ENCODE measurements around the gene SOX12. TPM values are rescaled to one million over a fixed set of nuclear protein-coding genes. Genes with fewer than 3 reads are reported as not detected.
"Not testable (repeated sequence)": the region's sequence is repeated elsewhere in the genome, so short reads cannot be mapped to it uniquely, and the experiment has no call there.

SOX12 gene
- total RNA-seq, 1 experiment from 2014 or later = 9.9 TPM

DNA sequence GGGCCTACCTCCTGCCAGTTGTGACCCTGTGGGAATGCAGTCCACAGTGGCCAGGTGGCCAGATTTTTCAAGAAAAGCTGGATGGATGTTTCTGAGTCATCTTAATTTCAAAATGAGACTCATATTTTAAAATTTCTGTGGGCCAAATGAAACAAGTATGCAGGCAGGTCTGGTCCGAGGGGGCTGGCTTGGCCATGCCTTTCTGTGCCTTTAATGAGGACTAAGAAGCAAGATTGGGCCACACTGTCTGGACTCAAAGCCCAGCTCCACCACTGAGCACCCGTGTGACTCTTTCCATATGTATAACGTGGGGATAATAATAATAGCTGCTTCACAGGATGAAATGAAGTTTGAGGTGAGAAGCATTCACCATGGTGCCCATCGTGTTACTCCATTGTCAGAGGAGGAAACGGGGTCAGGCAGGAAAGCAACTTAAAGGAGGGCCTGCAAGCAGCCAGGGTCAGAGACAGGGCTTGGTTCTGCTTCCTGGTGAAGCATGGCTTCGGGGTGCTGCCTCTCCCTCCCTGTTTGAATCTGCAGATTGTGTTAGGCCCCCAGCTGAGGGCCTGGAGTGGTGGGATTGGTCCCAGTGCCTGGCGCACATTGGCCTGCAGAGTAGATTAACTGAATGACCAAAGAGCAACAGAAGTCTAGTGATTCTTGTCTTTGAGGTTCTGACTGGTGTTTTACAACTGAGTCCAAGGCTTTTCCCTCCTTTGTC lies 3.8 kb downstream of the SOX12 start:
- DNase-seq (ENCODE audit: low read depth) = no peak

DNA sequence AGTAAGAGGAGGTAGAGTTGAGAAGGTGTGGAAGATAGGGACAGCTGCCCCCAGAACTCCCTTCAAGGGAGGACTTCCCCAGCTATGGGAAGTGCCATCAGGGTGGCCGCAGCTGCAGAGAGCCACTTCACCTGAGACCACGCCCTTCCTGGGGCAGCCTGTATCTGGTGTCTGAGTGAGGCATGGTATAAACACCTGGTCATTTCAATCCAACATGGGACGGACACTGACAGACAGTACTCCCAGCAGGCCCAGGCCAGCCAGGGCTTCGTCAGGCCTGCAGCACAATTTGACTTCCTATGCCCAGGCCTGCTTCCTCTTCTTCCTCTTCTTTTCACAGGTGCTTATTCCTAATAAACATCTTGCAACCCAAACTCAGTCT lies 4.5 kb downstream of the SOX12 start:
- DNase-seq (ENCODE audit: low read depth) = no peak

DNA sequence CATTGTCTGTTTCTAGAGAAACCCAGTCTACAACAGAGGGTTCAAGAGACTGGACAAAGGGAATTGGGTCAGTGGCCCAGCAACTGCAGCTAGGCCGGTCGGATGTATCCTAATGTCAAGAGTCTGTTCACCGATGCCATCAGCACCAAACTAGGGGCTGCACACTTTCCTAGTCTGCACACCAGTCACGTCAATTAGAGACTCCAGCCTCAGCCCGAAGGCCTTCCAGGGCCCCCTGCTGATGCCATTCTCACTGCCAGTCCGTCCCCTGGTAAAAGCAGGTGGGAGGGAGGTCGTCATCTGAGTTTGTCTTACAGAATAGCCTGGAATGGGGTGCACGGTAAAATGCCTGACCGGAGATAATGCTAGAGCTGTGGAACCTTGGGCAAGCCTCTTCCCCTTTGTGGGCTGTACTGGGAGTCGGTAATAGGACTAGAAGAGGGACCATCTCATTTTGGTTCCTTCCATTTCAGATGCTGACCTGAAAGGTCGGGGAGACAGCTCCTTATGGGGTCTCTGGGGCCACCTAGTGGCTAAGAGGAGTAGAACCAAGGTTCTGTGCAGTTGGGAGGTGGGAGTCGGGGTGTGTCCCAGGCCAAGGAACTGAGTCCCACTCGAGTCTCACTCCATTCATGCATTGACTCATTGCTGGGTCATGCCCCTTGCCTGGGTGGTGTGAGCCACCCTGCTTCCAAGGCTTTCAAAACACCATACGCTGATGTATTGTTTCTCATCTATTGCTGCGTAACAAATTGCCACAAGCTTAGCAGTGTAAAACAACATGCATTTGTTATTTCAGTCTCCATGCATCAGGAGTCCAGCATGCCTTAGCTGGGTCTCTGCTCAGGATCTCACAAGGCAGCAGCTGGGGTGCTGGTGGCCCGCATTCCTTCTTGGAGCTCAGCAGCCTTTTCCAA lies 5.1 kb downstream of the SOX12 start:
- peak; percentile 72 for DNase-seq (ENCODE audit: low read depth)

DNA sequence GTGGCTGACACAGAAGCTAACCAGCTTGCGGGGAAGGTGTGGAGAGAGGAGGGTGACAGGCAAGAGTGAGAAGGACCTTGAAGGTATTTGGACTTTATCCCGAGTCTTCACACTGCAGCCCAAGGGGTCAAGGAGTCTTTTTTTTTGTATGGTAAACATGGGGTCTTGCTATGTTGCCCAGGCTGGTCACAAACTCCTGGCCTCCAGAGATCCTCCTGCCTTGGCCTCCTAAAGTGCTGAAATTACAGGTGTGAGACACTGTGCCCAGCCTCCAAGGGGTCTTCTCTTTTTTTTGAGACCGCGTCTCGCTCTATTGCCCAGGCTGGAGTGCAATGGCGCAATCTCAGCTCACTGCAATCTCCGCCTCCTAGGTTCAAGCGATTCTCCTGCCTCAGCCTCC lies 9.2 kb downstream of the SOX12 start:
- DNase-seq (ENCODE audit: low read depth) = no peak

DNA sequence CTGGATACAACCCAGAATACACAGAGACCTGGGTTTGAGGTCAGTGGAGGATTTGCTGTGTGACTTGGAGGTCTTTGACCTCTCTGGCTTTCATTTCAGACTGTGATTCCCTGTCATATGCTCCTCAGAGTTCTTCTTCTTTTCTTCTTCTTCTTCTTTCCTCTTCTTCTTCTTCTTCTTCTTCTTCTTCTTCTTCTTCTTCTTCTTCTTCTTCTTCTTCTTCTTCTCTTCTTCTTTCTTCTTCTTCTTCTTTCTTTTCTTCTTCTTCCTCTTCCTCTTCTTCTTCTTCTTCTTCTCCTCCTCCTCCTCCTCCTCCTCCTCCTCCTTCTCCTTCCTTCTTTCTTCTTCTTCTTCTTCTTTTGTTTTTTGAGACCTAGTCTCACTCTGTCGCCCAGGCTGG lies 10.7 kb downstream of the SOX12 start:
- DNase-seq (ENCODE audit: low read depth) = not testable (repeated sequence)

DNA sequence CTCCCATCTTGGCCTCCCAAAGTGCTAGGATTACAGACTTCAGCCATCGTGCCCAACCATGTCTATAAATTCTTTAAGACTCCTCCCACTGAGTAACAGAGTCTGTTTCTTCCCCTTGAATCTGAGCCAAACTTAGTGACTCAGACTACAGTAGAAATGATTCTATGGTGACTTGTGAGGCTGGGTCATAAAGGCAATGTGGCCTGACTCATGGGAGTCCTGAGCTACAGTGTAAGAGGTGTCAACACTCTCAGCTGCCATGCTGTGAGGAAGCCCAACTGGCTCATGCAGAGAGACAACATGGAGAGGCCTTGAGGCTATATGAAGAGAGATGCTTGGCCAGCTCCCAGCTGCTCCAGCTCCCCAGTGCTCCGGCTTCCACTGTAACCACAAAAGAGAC lies 16.3 kb downstream of the SOX12 start:
- DNase-seq (ENCODE audit: low read depth) = peak; percentile 91

DNA sequence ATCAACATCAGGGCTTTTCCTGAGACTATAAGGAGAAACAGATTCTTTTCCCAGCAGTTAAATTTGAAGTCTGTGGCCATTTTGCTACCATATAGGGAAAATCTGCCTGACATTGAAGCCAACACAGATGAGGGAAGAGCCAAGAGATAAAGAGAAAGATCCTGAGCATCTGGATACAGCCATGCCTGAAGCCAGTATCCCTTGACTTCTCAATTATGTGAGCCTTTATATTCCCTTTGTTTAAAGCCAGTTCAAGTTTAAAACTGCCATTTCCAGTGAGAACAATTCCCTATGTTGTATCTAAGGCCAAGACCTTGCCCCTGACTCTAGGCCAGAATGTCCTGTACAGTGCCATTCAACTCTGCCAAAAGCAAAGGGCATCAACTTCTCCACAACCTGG lies 17.8 kb downstream of the SOX12 start:
- no peak for DNase-seq (ENCODE audit: low read depth)

DNA sequence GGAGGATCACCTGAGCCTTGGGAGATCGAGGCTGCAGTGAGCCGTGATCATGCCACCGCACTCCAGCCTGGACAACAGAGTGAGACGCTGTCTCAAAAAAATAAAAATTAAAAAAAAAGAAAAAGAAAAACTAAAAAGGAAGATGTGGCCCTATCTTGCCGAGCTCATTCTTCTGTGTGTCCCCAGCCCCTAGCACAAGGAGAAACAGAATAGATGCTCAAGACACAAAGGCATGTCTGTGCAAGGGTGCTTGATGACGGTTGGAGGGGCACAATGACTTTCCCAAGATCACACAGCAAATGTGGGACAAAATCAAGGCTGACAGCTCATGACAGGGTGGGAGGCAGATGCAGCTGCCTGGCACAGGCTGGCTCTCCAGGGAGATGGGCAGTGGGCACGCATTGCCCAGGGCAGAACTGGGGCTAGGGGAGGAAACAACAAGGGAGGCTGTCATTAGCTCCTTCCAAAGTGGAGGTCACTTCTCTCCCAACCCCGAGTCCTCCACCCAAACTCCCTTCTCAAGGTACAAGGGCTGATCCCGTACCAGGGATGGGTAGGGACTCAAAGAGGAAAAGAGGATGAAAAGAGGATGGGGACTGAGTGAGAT lies 20.8 kb downstream of the SOX12 start:
- no peak for DNase-seq (ENCODE audit: low read depth)

DNA sequence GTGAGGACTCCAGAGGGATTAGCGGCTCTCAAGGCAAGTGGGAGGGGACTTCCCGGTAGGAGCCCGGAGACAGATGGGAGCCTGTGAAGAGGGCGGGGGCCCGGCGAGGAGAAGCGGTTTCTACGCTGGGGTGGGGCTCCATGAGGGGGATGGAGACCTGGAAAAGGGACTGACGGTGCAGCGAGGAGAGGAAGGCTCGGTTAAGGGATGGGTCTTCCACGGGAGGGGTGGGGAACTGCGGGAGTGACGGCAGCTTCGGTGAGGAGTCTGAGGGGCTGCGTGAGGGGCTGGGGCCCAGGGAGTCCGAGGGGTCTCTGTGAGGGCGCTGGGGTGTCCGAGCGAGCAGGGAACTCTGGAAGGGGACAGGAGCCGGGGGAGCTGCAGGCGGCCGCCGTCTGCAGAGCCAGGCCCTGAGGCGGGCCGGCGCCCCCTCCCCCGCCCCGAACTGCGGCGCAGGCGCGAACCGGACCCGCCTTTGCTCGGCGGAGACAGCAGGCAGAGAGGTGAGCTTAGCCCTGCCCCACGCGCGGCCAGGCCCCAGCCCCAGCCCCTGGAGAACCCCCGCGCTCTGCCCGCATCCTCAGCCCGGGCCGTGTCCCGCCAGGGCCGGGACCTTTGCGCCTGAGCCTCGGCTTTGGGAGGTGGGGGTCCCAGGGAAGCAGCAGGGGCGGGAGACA lies 21.4 kb downstream of the SOX12 start, which contains the start of gene NRSN2:
TSS of gene NRSN2 (plus strand) at position 472 of the 677 bp plus-strand sequence. CDS start 2,533 bp downstream, outside the sequence.
- peak; percentile 66 for DNase-seq (ENCODE audit: low read depth)

DNA sequence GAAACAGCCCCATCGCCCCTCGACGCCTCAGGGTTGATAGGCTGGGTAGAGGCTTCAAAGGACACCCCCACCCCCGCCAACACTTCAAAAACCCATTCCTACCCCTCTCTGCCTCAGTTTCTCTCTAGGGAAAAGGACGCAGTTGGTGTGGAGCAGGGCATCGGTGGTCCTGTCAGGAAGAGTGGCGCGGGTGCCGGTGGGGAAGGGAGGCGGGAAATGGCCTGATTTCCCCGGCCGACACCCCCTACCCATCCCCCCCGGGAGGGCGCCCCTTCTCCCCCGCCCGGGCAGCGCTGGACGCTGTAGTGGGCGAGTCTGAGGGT lies 21.9 kb downstream of the SOX12 start:
- no peak for DNase-seq (ENCODE audit: low read depth)

DNA sequence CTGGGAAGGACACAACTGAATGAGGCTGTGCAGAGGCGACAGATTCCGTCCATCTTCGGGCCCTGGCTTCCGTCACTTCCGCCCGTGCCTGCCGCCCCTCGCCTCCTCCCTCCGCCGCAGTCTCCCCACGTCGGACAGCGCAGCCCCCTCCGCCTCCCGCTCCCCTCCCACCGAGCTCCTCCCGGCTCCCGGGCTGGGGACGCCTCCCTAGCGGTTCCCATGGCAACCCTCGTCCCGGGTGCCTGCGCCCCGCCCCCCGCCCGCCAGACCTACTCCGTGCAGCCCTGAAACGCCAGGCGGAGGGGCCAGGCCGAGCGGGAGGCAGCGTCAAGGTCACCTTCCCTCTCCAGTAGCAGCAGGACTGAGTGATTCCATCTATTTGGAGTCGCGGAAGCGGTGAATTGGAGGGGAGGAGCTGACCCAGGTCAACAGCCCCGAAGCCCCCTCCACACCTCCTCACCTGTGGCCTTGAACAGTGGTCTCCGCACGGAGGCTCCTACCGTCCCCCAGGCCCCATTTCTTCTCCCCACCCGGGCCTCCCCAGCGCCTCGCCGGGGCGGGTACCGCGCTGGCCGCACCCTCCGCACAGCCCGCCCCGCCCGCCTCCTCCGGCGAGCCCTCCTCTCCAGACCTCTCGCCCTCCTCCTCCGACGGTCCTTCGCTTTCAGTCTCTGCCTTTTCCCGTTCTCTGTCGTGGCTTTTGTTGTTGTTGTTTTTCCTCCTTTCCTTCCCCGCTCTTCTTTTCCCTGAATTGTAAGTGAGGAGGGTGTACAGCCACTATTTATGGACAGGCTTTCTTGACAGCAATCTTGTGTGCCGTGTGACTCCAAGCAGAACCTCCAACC lies 22.5 kb downstream of the SOX12 start:
- DNase-seq (ENCODE audit: low read depth) = peak; percentile 91

DNA sequence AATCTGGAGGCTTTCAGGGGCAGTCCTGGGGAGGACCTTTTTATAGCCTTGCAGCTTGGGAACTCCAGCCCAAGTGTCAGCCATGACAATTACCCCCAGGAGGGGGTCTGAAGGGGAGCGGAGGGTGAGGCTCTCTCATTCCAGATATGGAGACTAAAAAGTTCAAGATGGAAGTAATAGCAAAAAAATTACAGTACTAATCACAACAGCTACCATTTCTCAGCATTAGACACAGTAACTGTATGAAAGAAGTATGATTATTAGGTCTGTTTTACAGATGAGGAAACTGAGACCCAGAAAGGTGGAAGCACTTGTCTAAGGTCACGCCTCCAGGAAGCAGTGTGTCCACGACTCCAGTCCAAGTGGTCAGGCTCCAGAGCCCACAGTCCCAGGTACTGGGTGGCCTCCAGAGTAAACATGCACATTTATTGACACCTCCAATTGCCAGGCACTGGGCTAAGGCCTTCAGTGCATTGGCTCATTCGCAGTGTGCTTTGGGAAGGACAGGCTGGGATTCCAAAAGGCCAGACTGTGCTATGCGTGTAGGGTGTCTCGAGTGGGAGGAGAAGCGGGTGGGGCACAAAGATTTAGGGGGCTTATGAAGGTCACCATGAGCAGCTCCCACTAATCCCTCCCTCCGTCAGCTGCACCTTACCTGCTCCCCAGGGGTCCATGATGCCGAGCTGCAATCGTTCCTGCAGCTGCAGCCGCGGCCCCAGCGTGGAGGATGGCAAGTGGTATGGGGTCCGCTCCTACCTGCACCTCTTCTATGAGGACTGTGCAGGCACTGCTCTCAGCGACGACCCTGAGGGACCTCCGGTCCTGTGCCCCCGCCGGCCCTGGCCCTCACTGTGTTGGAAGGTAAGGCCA lies 23.9 kb downstream of the SOX12 start:
- DNase-seq (ENCODE audit: low read depth) = no peak

DNA sequence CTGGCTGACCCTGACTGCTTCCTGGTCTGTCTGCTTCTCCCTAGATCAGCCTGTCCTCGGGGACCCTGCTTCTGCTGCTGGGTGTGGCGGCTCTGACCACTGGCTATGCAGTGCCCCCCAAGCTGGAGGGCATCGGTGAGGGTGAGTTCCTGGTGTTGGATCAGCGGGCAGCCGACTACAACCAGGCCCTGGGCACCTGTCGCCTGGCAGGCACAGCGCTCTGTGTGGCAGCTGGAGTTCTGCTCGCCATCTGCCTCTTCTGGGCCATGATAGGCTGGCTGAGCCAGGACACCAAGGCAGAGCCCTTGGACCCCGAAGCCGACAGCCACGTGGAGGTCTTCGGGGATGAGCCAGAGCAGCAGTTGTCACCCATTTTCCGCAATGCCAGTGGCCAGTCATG lies 27.8 kb downstream of the SOX12 start:
- DNase-seq (ENCODE audit: low read depth) = no peak

DNA sequence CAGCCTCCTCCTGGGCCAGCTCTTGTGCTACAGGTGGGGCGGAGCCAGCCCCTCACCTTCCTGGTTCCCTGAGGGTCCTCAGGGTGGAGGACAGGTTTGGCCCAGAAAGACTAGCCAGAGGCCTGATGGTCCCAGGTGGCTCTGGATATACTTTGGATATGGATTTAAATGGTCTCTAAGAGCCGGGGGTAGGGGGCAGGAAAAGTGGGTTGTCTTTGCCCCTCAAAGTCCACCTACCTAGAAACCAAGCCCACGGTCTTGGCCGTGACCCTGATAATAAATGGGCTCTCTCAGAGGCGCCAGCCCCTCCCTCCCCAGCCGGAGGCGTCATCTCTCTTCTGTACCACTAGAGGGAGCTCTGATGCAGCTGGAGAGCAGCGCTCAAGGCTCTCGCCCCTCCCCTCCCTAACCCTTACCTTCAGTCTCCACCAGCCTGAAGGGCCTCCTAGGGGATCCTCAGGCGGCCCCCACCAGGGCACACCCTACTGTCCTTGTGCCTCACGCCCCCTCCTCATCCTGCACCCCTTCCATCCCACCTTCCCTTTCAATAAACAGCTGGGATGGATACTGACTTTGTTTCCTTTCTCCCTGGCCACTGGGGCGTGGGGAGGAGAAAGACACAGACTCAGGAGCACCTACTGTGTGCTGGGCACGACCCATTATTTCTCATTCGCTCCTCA lies 29.1 kb downstream of the SOX12 start:
- peak; percentile 62 for DNase-seq (ENCODE audit: low read depth)

DNA sequence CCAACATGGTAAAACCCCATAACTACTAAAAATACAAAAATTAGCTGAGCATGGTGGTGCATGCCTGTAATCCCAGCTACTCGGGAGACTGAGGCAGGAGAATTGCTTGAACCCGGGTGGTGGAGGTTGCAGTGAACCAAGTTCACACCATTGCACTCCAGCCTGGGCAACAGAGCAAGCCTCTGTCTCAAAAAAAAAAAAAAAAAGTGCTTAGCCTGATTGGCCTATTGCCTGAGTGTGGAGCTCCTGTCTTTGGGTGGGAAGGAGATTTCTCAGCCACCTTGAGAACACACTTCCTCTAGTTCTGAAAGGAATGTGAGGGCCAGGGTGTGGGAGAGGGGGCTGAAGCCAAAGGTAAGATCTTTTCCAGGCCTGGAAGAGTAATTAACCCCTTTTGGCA lies 30.8 kb downstream of the SOX12 start:
- DNase-seq (ENCODE audit: low read depth) = not testable (repeated sequence)

DNA sequence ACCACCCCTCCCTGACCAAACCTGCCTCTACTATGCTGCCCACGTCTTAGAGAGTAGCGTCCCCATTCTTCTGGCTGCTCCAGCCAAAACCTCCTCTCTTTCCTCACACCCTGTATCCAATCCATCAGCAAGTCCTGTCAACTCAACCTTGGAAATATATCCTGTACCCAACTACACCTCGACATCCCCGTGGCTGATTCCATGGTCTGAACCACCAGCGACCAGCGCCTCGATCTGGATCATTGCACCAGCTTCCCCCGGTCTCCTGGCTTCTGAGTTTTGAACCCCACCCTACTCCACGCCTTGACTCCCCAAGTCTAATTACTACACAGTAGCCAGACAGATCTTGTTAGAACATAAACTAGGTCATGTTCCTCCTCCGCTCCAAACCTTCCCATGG lies 31.4 kb downstream of the SOX12 start:
- DNase-seq (ENCODE audit: low read depth) = no peak

DNA sequence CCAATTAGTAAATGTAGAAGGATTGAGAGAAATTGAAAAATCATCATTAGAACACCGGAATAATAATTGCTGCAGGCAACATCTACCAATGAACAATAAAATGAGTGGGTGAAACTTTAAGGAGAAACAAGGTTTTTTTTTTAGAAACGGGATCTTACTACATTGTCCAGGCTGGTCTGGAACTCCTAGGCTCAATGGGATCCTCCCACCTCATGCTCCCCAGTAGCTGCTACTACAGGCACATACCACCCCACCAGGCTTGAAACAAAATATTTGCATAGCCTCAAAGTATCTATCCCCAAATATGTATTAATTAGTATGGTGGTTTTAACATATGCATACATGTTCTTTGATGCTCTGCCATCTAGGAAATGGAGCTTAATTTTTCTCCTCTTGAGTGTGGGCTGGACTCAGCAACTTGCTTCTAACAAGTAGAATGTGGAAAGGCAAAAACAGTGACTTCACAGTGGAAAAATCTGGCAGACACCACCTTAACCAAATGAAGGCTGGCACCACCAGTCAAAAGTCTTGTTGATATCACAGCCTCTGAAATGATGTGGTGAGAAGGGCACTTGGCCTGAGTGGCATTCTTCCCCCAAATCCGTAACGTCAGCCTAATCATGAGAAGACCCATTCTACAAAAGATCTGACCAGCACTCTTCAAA lies 33.7 kb downstream of the SOX12 start:
- DNase-seq (ENCODE audit: low read depth) = no peak

DNA sequence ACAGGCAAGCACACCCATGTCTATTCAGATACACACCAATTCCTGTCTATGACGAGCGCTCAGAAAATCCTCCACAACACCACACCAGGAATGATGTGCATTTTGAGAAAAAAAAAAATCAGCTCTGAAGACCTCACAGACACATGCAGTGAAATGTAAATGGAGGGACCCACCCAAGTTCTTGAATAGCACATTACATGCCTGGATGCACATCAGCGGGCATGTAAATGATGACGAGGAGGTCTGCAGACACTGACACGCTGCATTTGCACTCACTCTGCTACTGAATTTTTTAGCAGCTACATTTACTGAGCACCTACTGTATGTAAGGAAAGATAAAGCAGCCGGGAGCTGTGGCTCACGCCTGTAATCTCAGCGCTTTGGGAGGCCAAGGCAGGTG lies 36.2 kb downstream of the SOX12 start:
- DNase-seq (ENCODE audit: low read depth) = no peak
